ENCODE measurements around the gene EPC1. TPM values are rescaled to one million over a fixed set of nuclear protein-coding genes. Genes with fewer than 3 reads are reported as not detected.

Gene EPC1
- total RNA-seq, 1 donor from 2014 or later = 45.4 TPM

DNA sequence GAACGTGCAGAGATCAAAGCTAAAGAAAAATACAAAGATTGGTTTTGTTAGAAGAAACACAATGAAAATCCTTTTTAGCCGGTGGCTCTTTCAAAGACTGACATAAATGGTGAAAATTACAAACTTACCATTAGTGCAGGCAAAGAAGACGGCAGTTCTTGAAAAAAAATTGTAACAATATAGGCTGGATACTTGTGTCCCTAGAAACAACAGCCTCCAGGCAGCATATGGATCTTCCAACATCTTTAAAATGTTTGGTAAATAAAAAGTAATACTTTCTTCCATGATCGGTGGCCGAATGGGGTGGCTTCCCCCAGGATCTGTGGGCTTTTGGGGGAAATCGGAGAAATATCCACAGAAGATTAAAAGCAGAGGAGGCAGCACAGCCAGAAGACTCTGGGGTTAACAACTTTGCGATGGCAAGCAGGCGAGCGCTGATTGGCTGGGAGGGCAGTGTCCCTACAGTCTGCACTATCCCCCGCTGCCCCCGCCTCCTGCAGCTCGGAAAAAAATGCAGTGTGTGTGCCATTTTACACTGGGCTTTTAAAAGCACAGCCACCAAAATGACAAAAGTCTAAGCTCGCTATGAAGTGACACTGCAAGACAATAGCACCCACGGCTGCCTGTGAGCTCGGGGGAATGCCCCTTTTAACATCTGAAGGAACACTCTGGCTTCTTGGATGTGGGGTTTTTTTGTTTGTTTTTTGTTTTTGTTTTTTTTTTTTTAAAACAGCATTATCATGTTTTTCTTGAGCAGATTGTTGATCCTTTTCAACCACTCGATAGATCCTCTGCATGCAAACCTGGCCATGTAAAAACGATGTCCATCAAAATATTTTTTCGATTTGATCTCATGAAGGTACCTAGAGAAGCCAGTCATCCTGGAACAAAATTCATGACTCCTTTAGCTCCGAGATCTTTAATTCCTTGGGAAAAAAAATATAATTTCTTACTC lies 31.7 kb upstream of the EPC1 start:
- H3K27ac Mint-ChIP-seq = no peak overlapping the region
- H3K4me1 ChIP-seq = peaks cover 20% of the 10 kb centered on the region

DNA sequence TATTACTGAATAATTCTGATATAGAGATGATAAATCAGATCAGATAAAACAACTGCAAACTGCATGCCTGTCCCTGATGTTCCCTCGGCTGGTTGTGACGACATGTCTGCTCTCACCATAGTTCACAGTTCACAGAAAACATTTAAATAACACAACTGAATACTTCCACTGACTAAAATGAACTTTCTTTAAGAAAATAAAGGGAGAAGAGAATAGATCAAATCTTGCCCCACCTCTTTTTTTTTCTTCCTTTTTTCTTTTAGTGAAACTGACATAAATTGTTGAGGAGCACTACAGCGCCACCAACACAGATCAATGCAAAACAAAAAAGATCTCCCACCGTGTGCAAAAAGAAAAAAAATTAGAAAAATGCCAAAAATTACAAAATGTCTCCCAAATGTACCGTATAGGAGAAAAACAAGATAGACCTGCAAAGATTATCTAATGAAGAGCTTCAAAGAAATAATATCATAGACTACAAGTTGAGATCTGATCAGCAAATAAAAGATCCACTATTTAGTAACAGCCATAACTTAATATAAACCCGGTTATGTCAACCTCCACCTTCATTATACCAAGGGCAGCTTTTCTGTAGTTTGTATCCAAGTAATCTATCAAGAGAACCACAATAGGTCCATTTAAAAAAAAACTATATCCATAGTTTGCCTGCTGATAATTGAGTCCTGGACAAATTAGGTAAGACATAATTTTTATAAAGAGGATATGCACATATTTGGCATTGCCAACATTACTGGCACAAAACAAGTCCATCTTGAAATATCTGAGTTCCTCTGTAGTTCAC lies 30.7 kb upstream of the EPC1 start:
- H3K36me3 ChIP-seq = peaks cover 3% of the 10 kb centered on the region
- H3K79me2 ChIP-seq (ENCODE audit: low read depth) = peaks cover 63% of the 10 kb centered on the region
- Mint-ChIP-seq H3K9me3 (peaks cover 9% of the 10 kb centered on the region), H3K4me1 (peaks cover 2% of the 10 kb centered on the region), H3K27me3 (ENCODE audit: insufficient read depth, low read depth) (peaks cover 5% of the 10 kb centered on the region), H3K4me3 (no peak overlapping the region), H3K36me3 (peaks cover 11% of the 10 kb centered on the region), H3K27ac (no peak overlapping the region)
- TF ChIP-seq, protein P1, sequence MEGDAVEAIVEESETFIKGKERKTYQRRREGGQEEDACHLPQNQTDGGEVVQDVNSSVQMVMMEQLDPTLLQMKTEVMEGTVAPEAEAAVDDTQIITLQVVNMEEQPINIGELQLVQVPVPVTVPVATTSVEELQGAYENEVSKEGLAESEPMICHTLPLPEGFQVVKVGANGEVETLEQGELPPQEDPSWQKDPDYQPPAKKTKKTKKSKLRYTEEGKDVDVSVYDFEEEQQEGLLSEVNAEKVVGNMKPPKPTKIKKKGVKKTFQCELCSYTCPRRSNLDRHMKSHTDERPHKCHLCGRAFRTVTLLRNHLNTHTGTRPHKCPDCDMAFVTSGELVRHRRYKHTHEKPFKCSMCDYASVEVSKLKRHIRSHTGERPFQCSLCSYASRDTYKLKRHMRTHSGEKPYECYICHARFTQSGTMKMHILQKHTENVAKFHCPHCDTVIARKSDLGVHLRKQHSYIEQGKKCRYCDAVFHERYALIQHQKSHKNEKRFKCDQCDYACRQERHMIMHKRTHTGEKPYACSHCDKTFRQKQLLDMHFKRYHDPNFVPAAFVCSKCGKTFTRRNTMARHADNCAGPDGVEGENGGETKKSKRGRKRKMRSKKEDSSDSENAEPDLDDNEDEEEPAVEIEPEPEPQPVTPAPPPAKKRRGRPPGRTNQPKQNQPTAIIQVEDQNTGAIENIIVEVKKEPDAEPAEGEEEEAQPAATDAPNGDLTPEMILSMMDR (IDR thresholded peaks at IDR 0.05) = peak; percentile 48
- TF ChIP-seq EZH2 (IDR thresholded peaks at IDR 0.05) (no peak), EZH2phosphoT487 (IDR thresholded peaks at IDR 0.05) (no peak)
- peaks cover 3% of the 10 kb centered on the region for H3K9me3 ChIP-seq (ENCODE audit: low read depth)
- H3K4me2 ChIP-seq = peak overlapping the region; percentile 98
- H2AFZ ChIP-seq (replicated peaks) = peak overlapping the region; percentile 70
- H3K4me3 ChIP-seq = peak overlapping the region; percentile 86
- H3K4me1 ChIP-seq = peaks cover 20% of the 10 kb centered on the region
- H4K20me1 ChIP-seq (ENCODE audit: low read depth) = peaks cover 3% of the 10 kb centered on the region
- peak; percentile 7 for DNase-seq (ENCODE audit: low spot score)
- H3K27me3 ChIP-seq = no peaks in the 10 kb centered on the region
- H3K27ac ChIP-seq = no peak overlapping the region
- peak overlapping the region; percentile 56 for H3K9ac ChIP-seq
- H3F3A ChIP-seq (ENCODE audit: low read depth) = peaks cover 15% of the 10 kb centered on the region

More for the DNA sequence above, 31.7 kb upstream of the EPC1 start:
- Histone ChIP-seq H3F3A (ENCODE audit: low read depth) (peaks cover 15% of the 10 kb centered on the region), H3K36me3 (peaks cover 3% of the 10 kb centered on the region), H3K27me3 (no peaks in the 10 kb centered on the region), H4K20me1 (ENCODE audit: low read depth) (no peaks in the 10 kb centered on the region), H2AFZ (replicated peaks) (peak overlapping the region; percentile 61), H3K9me3 (ENCODE audit: low read depth) (peaks cover 3% of the 10 kb centered on the region), H3K4me3 (peak overlapping the region; percentile 86), H3K9ac (peak overlapping the region; percentile 56), H3K27ac (peak overlapping the region; percentile 69), H3K4me2 (peak overlapping the region; percentile 98), H3K79me2 (ENCODE audit: low read depth) (peaks cover 53% of the 10 kb centered on the region)
- peaks cover 5% of the 10 kb centered on the region for H3K27me3 Mint-ChIP-seq (ENCODE audit: insufficient read depth, low read depth)
- DNase-seq (ENCODE audit: low spot score) = peak; percentile 93
- H3K4me1 Mint-ChIP-seq = peaks cover 2% of the 10 kb centered on the region
- peaks cover 8% of the 10 kb centered on the region for H3K36me3 Mint-ChIP-seq
- H3K9me3 Mint-ChIP-seq = peaks cover 7% of the 10 kb centered on the region
- no peak overlapping the region for H3K4me3 Mint-ChIP-seq
- TF ChIP-seq EZH2phosphoT487 (IDR thresholded peaks at IDR 0.05) = no peak
- TF ChIP-seq, protein P1 (IDR thresholded peaks at IDR 0.05) = no peak
- no peak for TF ChIP-seq EZH2 (IDR thresholded peaks at IDR 0.05)

DNA sequence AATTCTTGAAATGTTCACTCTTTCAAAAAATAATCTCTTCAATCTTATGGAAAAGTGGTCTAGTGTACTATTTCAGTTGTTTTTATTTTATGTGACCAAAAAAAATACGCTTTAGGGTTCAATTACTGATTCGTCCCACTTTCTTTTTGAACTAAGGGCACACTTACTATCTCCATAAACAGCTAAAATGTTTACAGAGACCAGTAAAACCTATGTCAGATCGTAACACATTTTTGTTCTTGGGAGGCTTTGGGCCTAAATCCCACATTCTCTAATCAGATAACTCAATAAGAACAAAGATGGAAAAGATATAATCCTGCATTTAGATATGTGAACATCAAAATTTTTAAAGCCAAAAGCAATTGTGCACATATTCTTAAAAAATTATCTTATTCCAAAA lies 29.8 kb upstream of the EPC1 start:
- Histone ChIP-seq H3K27ac (no peak overlapping the region), H4K20me1 (ENCODE audit: low read depth) (peaks cover 10% of the 10 kb centered on the region), H3K4me2 (peak overlapping the region; percentile 98), H3K9me3 (ENCODE audit: low read depth) (peaks cover 3% of the 10 kb centered on the region), H3K79me2 (ENCODE audit: low read depth) (peaks cover 71% of the 10 kb centered on the region), H3K9ac (peak overlapping the region; percentile 56), H3K4me3 (peak overlapping the region; percentile 86), H2AFZ (replicated peaks) (no peak overlapping the region), H3K36me3 (peaks cover 3% of the 10 kb centered on the region), H3K27me3 (no peaks in the 10 kb centered on the region), H3K4me1 (peaks cover 20% of the 10 kb centered on the region), H3F3A (ENCODE audit: low read depth) (peaks cover 15% of the 10 kb centered on the region)
- Mint-ChIP-seq H3K9me3 (peaks cover 12% of the 10 kb centered on the region), H3K4me3 (no peak overlapping the region), H3K27me3 (ENCODE audit: insufficient read depth, low read depth) (peaks cover 3% of the 10 kb centered on the region), H3K27ac (peak overlapping the region; percentile 96), H3K4me1 (peaks cover 2% of the 10 kb centered on the region), H3K36me3 (peaks cover 18% of the 10 kb centered on the region)
- TF ChIP-seq EZH2 (IDR thresholded peaks at IDR 0.05) (no peak), EZH2phosphoT487 (IDR thresholded peaks at IDR 0.05) (no peak)
- TF ChIP-seq, protein P1 (IDR thresholded peaks at IDR 0.05) = no peak
- DNase-seq (ENCODE audit: low spot score) = no peak

Data from neural progenitor cell (in vitro differentiated cells).